Tibial nerve (tissue), 4 donors: Measurements from ENCODE around the gene PLCB3. TPM values are rescaled to one million over a fixed set of nuclear protein-coding genes. Genes with fewer than 3 reads are reported as not detected.
A peak's percentile ranks its signal among the peaks of the same experiment; 100 is the strongest.

ENCODE experiments used
- DNase-seq, 2 donors: peaks; one replicate each; pipeline ENCODE4 v3.0.0-alpha.2; 2019; ENCODE audit warnings: low spot score in 2 of 2
- H3K27ac ChIP-seq, 4 donors: fragments of 200-600 bp; sonication (generic) in 3 of 4; one replicate each; pipeline ENCODE4 v1.5.1; 2017 to 2019; ENCODE audit warnings: mild to moderate bottlenecking in 1 of 4
- H3K27me3 ChIP-seq, 2 donors: fragments of 200-600 bp; sonication (generic) in 1 of 2; one replicate each; pipeline versions ENCODE4 v1.5.1 to v1.6.0; 2017 to 2019
- H3K36me3 ChIP-seq, 3 donors: fragments of 200-600 bp; sonication (generic); one replicate each; pipeline ENCODE4 v1.5.1; 2018 to 2019
- H3K4me1 ChIP-seq, 4 donors: fragments of 200-600 bp; sonication (generic) in 3 of 4; one replicate each; pipeline ENCODE4 v1.5.1; 2017 to 2019
- H3K4me3 ChIP-seq, 4 donors: fragments of 200-600 bp; sonication (generic) in 3 of 4; one replicate each; pipeline ENCODE4 v1.5.1; 2017 to 2019; ENCODE audit warnings: mild to moderate bottlenecking in 1 of 4, moderate library complexity in 1 of 4
- H3K9me3 ChIP-seq, 4 donors: fragments of 200-600 bp; sonication (generic) in 3 of 4; one replicate each; pipeline ENCODE4 v1.5.1; 2017 to 2019
- CTCF ChIP-seq, 5 experiments: fragments of 200-600 bp in 3 of 5; fragments of 450-650 bp in 2 of 5; sonication (generic) in 3 of 5; IDR thresholded peaks; one replicate each; pipeline ENCODE4 v1.5.1; 2016 to 2019; ENCODE audit warnings: antibody characterized with exemption in 5 of 5, mild to moderate bottlenecking in 3 of 5, moderate library complexity in 2 of 5
- EP300 ChIP-seq, 2 donors: sonication (generic); formaldehyde crosslinking; IDR thresholded peaks; one replicate each; pipeline ENCODE4 v1.6.1; 2017; ENCODE audit warnings: antibody characterized with exemption in 2 of 2, mild to moderate bottlenecking in 1 of 2
- POLR2A ChIP-seq, 2 donors: fragments of 450-650 bp; IDR thresholded peaks; one replicate each; pipeline ENCODE4 v1.6.1; 2017; ENCODE audit warnings: antibody characterized with exemption in 2 of 2, mild to moderate bottlenecking in 2 of 2, moderate library complexity in 2 of 2
- WGBS, 2 donors: methylation state at CpG; one replicate each; pipeline ENCODE4 v1.1.5; 2018; 5-methylcytosine and 5-hydroxymethylcytosine counted together
- total RNA-seq, 4 donors: library from RNA; depleted of rRNA; stranded (reverse); fragments of >200 nt; gene quantifications; one replicate each; pipeline ENCODE4 v1.1.0, GENCODE V29; 2016

Gene PLCB3
- total RNA-seq, 4 donors from 2014 or later, result 18.0 to 44.4 (median 27.1) TPM

- no peak for DNase-seq
- peak overlapping the region; percentile 71 to 94 (median 89) for H3K27ac ChIP-seq
- H3K4me1 ChIP-seq, result peaks cover 0 to 59% (median 29%) of the 10 kb centered on the region in 4 donors
- peaks cover 0 to 33% (median 4%) of the 10 kb centered on the region in 3 donors for H3K36me3 ChIP-seq
- H3K9me3 ChIP-seq, result no peaks in the 10 kb centered on the region
- TF ChIP-seq POLR2A (IDR thresholded peaks at IDR 0.05) (peak in 1 of 2 donors; percentile 29), EP300 (IDR thresholded peaks at IDR 0.05) (peak in 1 of 2 donors; percentile 9), CTCF (IDR thresholded peaks at IDR 0.05) (peak in 1 of 5 experiments; percentile 40)
- 9 to 12% methylated on average over 11 to 13 of the region's 80 CpGs for WGBS, 2 donors
- H3K27me3 ChIP-seq, result no peaks in the 10 kb centered on the region
- H3K4me3 ChIP-seq, result peak overlapping the region; percentile 53 to 90 (median 68)
Measured at GRCh38 chr11:64234647-64235379, 16.5 kb upstream of the PLCB3 start.

- TF ChIP-seq POLR2A (IDR thresholded peaks at IDR 0.05), result no peak
- no peak for TF ChIP-seq CTCF (IDR thresholded peaks at IDR 0.05)
- TF ChIP-seq EP300 (IDR thresholded peaks at IDR 0.05), result no peak
- Histone ChIP-seq H3K27ac (peak overlapping the region in 3 of 4 donors; percentile 86 to 94 (median 92)), H3K36me3 (peaks cover 0 to 33% (median 4%) of the 10 kb centered on the region in 3 donors), H3K9me3 (no peaks in the 10 kb centered on the region), H3K27me3 (no peaks in the 10 kb centered on the region), H3K4me1 (peaks cover 0 to 64% (median 34%) of the 10 kb centered on the region in 4 donors), H3K4me3 (peak overlapping the region in 2 of 4 donors; percentile 79 to 90)
- DNase-seq, result no peak
- WGBS, 2 donors, result 76 to 80% methylated on average over 2 to 12 of the region's 12 CpGs
Measured at GRCh38 chr11:64235437-64236161, 15.7 kb upstream of the PLCB3 start.

- Histone ChIP-seq H3K9me3 (no peaks in the 10 kb centered on the region), H3K4me3 (no peak overlapping the region), H3K27ac (peak overlapping the region in 2 of 4 donors; percentile 11 to 19), H3K36me3 (peaks cover 0 to 33% (median 4%) of the 10 kb centered on the region in 3 donors), H3K4me1 (peaks cover 0 to 52% (median 36%) of the 10 kb centered on the region in 4 donors), H3K27me3 (no peaks in the 10 kb centered on the region)
- TF ChIP-seq CTCF (IDR thresholded peaks at IDR 0.05), result no peak
- no peak for TF ChIP-seq EP300 (IDR thresholded peaks at IDR 0.05)
- TF ChIP-seq POLR2A (IDR thresholded peaks at IDR 0.05), result no peak
- no peak for DNase-seq
- 71 to 72% methylated on average over 12 of the region's 12 CpGs for WGBS, 2 donors
Measured at GRCh38 chr11:64237484-64237951, 13.8 kb upstream of the PLCB3 start.

GRCh38 chr11:64238076-64238475, 13.3 kb upstream of the PLCB3 start:
- H3K27me3 ChIP-seq, result no peaks in the 10 kb centered on the region
- WGBS, 2 donors, result 88 to 96% methylated on average over 8 to 9 of the region's 9 CpGs
- no peak for DNase-seq
- no peaks in the 10 kb centered on the region for H3K9me3 ChIP-seq
- H3K27ac ChIP-seq, result peak overlapping the region in 2 of 4 donors; percentile 26 to 95
- no peak overlapping the region for H3K4me3 ChIP-seq
- H3K4me1 ChIP-seq, result peaks cover 0 to 52% (median 40%) of the 10 kb centered on the region in 4 donors
- no peak for TF ChIP-seq POLR2A (IDR thresholded peaks at IDR 0.05)
- no peak for TF ChIP-seq CTCF (IDR thresholded peaks at IDR 0.05)
- no peak for TF ChIP-seq EP300 (IDR thresholded peaks at IDR 0.05)
- H3K36me3 ChIP-seq, result peaks cover 0 to 36% (median 4%) of the 10 kb centered on the region in 3 donors
